Suppressor macrophage treated with lipopolysaccharide for 4 hours (primary cell): Measurements from ENCODE around the gene AVP.

Experiments used
- DNase-seq: peaks from one replicate; pipeline ENCODE4 v3.0.0-alpha.2; 2020

The AVP gene

GRCh38 chr20:3047486-3048419 is 36.8 kb downstream of the AVP start:
- DNase-seq = no peak

DNA sequence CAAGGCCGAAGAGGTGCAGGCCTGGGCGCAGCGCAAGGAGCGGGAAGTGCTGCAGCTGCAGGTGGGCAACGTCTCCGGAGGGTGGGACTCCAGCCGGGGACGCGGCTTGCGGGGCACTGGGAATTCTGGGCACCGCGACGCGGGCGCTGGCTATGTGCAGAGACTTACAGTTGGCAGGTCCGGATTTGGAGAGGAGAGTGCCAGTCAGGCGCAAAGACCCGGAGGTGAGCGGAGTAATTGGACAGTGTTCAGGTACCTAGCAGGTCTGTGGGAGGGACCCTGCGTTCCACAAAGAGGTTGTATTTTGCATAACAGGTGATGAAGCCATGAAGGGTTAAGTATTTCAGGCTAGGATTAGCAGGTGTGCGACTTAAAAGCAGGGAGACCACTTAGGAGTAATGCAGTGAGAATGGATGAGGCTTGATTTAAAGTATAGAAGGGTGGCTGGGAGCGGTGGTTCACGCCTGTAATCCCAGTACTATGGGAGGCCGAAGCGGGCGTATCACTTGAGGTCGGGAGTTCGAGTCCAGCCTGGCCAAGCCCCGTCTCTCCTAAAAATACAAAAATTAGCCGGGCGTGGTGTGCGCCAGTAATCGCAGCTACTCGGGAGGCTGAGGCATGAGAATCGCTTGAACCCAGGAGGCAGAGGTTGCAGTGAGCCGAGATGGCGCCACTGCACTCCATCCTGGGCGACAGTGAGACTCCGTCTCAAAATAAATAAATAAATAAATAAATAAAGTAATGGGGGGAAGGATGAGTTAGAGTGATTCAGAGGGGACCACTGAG is 37.7 kb downstream of the AVP start:
- DNase-seq = no peak

DNA sequence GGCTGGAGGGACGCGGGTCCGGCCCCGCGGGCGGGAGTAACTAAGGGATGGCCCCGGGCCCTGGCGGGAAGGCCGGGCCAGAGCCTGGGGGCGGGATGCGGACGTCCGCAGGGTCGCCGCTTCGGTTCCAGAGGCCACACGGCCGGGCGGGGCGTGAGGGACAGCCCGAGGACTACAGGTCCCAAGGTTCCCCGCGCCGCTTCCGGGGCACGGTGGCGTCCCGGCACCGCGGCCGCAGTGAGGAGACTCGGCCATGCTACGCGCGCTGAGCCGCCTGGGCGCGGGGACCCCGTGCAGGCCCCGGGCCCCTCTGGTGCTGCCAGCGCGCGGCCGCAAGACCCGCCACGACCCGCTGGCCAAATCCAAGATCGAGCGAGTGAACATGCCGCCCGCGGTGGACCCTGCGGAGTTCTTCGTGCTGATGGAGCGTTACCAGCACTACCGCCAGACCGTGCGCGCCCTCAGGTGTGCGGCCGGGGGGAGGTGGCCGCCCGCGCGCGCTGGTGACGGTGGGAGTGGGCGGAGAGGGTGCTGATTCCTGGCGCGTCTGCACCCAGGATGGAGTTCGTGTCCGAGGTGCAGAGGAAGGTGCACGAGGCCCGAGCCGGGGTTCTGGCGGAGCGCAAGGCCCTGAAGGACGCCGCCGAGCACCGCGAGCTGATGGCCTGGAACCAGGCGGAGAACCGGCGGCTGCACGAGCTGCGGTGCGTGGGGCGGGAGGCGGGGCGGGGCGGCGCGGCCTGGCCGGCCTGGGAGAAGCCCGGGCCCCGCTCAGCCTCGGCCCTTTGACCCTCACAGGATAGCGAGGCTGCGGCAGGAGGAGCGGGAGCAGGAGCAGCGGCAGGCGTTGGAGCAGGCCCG is 38.5 kb downstream of the AVP start, which contains the start of gene MRPS26:
Gene MRPS26, plus strand, starts transcription at position 237 of the 861 bp plus-strand sequence. Its CDS starts 17 bp downstream, at position 254.
- peak; percentile 91 for DNase-seq

DNA sequence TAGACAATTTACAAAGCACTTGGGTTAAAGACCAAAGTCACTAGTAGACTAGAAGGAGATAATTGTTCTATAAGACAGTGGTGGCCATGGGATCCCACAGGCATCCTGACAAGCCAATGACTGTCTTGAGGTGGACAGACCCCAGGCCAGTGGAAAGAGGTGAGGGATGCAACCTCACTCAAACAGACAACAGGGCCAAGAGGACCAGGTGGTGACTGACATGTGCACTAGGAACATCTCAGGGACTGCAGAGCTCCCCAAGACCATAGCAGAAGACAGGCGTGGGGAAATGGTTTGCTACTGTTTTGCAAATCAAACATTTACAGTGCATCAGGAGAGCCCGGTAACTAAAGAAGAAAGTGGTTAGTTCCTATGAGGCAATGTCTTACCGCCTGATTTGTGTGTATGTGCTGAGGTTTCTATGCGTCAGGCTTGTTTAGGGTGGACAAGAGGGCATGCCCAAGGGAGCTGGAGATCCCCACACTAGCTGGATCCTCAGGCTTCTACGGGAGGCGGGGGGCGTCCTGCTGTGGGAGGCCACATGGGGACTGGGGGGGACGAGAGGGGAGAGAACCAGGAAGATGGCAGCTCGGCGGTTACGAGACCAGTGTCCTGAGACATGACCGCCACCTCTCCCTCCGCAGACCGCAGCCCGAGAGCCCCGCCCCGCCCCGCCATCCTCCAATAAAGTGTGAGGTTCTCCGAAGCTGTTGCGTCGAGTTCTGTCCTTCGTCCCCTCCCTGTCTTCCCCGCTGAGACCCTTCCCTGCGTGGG is 39.3 kb downstream of the AVP start:
- DNase-seq = peak; percentile 78

GRCh38 chr20:3044336-3044965 is 40.1 kb downstream of the AVP start:
- DNase-seq = no peak

DNA sequence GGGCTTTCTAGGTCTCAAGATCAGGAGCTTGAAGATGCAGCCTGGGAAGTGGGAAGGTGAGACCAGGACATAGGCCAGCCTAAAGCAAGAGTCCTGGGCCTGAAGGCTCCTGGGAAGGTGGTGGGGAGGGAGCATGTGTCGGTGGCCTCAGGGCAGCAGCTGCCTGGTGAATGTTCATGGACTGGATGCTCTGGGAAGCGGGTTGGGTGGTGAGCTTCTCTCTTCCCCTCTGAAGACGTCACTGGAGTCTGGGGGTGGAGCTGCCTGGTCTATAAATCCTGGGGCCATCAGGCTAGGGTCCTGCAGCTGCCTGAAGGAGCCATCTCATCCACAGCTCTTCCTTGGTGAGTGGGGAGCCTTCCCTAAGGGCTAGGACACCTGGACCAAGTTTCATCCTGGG is 41.2 kb downstream of the AVP start, which contains the start of gene GNRH2:
Gene GNRH2, plus strand, starts transcription at position 301 of the 400 bp plus-strand sequence. CDS start 793 bp downstream, outside the sequence.
- no peak for DNase-seq

- no peak for DNase-seq
Measured at GRCh38 chr20:3042625-3043024, 41.9 kb downstream of the AVP start.

GRCh38 chr20:3041854-3042409 is 42.6 kb downstream of the AVP start:
- no peak for DNase-seq

GRCh38 chr20:3040086-3040485 is 44.4 kb downstream of the AVP start:
- no peak for DNase-seq

DNA sequence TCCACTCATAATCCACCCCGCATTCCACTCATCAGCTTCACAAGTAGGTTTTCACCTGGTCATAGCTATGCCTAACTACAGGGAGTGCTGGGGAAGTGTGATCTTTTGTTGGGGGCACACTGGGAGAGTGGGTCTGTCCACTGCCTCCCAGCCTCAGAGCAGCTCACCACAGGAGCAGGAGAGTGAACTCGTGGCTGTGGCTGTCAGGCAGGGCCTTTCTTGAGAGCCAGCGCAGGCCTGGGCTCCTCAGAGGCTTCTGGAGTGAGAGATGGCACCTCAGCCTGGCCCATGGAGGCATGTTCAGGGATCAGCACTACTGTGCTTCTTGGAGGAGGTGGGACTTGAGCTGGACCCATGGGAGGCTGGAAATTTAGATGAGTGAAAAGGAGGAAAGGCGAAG is 45.1 kb downstream of the AVP start:
- no peak for DNase-seq

GRCh38 chr20:3038454-3038853 is 46.1 kb downstream of the AVP start:
- DNase-seq = no peak

DNA sequence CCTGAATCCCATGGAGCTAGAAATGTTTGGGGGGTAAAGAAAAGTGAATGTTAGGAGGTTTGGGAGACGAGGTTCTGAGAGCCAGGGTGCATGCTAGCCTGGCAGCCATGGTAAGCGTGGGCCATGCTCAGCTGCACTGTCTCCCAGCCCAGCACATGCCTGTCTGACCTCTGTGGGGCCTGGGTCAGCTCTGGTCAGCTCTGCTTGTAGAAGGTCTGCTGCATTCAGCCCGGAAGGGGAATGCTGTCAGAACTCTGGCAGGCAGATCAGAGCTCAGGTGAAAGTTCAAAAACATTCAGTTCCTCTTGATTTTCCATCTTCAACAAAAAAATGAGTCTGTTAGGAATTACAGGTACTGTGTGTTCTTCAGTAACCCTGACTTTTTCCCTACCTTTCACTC is 46.9 kb downstream of the AVP start:
- DNase-seq = no peak

DNA sequence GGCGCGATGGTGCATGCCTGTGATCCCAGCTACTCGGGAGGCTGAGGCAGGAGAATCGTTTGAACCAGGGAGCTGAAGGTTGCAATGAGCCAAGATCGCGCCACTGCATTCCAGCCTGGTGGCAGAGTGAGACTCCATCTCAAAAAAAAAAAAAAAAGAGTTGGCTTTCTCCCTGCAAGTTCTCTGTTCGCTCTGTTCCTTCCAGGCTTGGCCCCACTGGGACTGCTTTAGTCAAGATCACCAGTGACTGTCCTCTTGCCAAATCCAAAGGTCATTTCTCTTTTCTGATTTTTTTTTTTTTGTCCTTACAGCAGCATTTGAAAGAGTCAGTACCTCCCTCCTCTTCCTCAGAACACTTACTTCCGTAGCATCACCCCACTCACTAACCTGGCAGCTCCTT is 51.9 kb downstream of the AVP start:
- no peak for DNase-seq
